DLD1 (cell line): ENCODE measurements around the gene NKX3-2.

Source experiments
- in situ Hi-C: cut with HindIII; loops from 2 replicates; pipeline ENCODE4 v1.10.0; 2017; ENCODE audit warnings: low sequenced_read_pairs

The NKX3-2 gene

DNA sequence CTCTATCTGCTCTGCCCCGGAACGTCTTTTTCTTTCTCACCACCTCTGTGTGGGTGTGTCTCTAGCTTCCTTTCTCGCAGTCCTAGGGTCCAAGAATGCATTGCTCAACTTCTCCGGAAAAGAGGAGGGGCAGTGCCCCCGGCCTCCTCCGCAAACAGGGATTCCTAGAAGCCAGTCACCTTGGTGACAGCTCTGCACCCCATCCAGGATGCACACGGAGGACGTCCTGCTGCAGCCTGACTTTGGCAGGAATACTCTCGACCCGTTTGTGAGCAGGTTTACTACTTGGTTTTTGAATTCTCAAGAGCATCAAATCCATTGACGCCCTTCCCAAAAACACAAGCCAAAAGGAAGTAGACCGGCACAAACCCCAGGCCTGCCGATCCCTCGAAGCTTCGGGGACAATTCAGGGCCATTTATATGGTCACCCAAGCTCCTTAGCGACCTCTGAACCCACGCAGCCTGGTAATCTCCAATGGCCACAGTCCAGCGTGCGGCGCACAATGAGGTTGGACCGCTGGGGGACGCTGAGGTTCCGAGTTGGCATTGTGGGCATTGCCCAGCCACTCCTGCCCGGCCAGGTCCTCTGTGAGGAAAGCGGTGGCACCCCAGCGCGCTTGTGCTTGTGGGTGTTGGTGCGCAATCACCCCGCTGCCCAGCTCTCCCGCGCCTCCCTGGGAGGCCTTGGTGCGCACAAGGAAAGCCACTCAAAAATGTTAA, 9.8 kb downstream of the NKX3-2 start:
- in situ Hi-C loops: no loop called here

DNA sequence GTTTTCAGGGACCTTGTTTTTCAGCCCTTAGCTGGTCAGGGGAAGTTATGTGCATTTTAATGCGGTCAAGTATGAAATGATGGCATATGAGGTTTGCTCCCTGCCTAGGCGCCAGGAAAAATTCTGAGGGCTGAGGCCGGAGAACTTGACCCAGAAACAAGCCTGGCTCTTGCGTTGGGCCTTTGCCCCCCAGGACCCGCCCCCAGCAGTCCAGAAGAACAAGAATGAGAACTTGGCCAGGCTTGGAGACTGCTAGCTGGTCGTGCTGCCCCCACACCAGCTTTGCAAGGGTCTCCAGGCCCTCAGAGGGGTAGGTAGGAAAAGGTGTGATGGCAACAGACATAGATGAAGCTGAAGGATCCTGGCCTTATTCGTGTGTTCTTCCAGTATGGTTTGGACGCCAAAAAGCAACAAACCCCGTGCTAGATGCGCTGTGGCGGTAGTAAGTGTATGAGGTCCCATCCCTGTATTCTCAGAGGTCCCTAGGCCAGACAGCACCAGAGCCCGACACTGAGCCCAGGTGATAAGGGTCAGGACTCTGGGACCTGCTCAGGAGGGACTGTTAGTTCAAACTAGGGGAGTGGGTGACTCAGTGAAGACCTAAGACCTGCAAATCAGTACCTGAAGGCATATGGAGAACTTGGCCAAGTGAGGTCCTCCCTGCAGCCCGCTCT, 10.5 kb downstream of the NKX3-2 start:
- in situ Hi-C loops: no loop called here

DNA sequence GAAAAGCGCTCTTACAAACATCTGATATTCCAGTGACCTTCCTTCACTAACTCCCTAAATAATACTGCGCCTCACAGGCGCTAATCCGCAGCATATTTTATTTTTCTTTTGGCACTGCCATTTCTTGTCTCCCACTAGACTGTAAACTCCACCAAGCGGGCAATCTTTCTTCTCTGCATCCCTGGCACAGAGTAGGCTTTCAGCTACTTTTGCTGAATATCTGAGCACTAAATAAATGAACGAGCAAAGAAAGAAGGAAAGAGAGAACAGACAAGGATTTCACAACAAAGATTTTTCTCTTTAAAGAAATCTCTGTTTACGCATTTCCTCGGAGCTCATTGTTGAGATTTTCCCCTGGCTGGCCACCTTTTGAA, 12.7 kb downstream of the NKX3-2 start:
- in situ Hi-C loops: no loop called here

DNA sequence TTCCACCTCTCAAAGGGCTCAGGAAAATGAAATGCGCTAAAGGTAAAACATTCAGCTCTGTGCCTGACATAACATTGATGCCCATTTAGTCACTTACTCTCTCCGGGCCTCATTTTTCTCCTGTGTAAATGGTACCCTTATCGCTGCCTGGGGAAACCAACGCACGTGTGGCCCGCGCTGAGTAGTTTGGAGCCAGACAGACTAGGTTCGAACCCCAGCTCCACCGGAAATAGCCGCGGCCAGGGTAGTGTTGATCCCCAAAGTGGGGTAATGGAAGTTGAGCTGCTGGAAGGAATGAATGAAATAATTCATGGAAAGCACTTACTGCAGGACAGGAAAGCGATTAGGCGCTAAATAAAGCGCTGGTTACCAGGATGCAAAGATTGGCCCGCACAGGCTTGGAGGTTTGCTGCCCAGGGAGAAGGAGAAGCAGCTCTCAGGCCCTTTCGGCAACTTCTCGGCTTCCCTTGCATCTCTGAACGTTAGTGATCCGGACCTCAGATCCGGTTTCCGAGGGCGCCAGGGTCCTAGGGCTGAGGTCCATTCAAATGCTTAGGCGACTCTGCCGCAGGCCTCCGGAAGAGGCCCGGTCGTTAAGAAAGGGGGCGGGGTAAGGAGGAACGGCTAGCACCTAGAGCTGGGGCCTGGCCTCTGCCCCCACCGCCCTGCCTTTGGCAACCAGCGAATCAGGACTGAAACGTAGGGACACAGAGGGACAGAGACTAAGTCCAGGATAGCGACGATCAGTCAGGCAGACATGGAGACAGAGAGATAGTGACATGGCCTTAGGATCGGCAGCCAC, 13.3 kb downstream of the NKX3-2 start:
- in situ Hi-C loops: no loop called here

DNA sequence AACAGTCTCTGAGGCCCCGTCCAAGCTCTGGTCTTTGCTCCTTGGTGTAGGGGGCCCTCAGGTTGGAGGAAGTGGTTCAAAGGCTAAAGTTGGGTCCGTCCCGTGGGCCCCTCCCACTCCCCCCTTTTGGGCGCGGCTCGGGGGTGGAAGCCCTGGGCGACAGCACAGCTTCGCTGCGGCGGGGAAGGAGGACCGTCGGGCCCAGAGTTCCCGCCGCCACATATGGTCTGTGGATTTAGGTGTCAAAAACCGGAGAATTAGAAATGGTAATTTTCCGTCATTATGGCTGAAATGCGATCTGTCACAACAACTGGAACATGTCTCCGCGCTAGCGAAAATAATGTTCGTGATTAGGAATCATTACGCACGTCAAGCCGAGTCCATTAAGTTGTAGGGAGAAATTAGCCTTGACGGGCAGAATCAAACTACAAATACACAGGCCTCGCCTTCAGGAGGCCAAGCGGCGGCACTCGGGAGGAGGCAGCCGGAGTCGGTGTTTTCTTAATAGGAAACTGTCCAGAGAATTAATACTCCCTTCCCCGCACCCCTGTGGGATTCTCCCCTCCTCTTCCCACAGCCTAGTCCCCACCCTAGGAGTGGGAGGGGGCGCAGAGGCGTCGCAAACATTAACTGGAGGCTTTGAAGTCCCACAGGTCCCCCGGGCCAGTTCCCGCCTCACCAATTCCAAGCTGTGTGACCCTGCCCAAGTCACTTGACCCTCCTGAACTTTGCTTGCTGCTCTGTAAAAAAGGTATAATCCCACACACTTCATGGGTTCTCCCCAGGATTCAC, 15.0 kb downstream of the NKX3-2 start:
- in situ Hi-C loops: no loop called here

DNA sequence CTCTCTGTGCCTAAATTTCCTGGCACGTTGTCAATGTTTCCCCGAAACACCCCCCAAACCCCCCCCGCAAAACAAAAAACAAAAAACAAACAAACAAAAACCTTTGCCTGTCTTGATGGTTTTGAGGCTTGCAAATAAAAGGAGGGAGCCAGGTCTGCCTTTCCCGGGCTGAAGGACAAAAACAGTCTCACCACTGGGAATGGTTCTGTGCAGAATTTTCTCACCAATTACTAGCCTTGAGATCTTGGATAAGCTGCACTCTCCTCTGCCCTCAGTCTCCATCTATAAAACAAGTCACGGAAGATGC, 15.5 kb downstream of the NKX3-2 start:
- in situ Hi-C loops: no loop called here

DNA sequence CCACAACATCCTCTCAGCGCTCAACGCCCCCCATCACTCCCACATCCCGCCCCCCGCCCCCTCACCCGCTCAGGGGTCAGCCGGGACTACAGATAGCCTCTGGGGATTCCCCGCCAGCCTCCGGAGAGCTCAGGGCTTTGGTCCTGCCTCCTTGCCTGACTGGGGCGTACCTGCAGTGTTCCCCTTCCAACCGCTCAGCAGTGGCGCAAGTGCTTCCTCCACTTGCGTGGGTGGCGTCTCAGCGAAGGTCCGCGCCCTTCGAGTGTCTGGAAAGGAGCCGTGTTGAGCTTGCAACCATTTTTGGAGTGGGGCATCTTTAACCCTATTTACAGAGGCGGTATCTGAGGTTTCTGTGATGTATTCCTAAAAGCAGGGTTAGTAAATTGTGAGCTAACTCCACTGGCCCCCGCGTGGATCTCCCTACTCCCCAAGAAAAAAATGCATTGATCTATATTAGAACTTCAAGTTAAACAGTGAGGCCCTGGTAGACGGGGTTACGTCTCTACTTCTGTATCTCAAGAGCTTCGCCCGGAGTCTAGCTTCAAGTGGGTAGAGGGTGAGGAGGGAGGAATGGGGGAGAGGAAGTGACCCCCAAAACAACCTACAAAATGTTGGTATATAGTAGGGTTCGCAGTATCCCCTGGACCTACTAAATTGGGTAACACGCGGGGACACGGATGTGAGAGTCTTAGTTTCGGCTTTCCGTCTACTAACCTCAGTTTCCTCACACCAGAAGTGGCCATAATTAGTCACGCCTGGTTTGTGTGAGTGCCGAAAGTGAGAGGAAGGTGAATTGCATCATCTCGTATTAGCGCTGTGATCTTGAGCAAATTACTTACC, 16.1 kb downstream of the NKX3-2 start:
- in situ Hi-C loops: no loop called here

DNA sequence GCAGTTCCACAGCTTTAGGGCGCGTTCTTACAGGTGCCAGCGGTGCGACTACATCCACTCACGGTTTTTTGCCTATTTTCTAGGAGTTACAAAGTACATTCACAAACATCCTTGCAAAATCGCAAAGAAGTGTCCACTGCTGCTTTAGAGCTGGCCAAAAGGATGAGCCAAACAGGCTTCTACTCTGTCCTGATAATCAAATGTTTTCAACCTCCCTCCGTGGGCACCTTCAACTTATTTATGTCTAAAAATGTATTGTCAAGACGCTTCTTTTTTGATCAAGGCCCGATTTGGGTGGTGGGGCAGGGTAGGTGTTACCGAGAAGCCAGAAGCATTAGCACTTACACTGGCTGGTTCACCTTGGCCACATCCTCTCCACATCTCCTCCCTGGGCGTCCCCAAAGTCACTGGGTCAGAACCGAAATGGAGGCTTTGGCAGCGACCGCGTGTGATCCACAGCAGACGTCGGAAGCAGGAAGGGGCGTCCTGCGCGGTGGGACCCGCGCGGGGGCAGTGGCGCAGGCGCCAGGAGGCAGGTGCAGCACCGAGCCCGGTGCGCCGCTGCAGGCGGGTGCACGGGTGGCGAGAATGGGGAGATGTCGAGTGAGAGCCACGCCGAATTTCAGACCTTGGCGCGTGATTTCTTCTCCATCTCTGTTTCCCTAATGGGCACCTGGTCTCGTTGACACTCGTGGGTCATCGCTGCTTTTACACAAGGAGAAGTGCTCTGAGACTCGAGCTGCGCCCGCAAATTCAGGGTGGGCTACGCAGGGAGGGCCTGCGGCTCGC, 16.9 kb downstream of the NKX3-2 start:
- in situ Hi-C loops: no loop called here

DNA sequence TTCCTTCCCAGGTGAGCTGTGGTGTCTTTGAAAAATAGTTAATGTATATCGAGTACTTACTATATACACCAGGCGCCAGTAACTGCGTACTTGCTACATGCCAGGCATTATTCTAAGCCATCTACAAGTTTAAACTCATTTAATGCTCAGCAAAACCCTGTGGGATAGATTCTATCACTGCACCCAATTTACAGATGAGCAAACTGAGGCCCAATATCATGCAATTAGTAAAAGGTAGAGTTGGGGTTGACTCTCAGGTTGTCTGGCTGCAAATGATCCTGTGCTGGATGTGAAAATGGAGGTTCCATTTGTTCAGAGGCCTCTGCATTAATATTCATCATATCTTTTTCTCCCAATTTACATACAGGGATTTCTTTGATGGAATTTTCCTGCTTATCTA, 17.6 kb downstream of the NKX3-2 start:
- in situ Hi-C loops: no loop called here

DNA sequence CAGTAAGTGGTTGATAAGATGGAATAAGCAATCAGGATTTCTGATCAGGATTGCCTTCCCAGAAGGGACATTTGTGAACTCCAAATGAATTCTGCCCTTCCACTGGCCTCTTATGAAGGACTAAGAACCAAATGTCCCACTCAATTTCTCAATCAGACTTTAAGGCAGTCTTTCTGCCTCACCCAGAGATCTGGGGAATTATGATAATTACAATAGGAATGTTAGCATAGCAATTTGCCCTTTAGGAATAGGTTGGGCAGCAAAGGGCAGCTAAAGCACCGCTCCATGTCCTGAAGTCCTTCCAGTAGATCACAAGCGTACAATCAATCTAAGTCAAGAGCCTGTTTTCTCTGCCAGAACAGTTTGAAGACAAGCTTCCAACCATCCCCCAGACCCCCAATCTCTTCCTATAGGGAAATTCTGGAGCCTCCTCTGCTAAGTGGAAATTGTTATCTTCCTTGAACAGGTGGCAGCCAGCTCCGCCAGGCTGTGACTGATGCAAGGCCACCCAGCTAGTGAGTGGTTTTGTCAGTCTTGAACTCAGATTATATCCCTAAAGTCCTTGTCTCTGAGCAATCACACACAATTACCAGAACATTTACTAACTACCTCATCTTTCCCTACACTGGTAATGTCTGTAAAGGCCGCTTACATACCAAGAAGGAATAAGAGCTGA, 18.6 kb downstream of the NKX3-2 start:
- in situ Hi-C loops: no loop called here

DNA sequence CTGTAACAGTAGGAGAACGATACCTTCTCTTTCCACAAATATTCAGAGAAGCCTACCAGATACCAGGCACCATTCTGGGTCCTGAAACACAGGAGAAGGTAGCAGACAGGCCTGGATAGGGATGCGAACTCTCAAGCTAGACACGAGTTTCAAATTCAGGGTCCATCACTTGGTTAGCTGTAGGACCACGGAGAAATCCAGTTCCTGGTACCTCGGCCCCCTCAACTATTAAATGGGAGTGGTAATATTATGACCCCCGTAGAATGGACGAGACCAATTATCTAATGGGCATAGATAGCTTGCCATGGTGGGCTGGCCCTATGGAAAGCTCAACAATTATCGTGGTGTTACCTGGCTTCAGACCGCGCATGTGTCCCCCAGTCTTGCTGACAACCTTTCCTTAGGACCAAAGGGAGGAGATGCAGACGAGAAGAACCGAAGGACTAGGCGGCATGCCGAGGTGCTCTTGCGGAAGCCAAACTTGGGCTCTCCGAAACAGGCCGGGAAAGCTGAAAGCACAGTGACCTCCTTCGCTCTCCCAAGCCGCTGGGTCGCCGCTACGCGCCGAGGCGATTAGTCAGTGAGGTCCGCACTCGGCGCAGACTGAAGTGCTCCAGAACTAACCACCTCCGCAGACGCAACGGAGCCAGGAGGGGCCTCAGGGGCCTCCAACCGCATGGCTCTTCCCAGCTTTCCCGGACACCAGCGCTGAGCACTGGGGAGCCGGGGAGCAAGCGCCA, 19.6 kb downstream of the NKX3-2 start:
- in situ Hi-C loops: no loop called here

DNA sequence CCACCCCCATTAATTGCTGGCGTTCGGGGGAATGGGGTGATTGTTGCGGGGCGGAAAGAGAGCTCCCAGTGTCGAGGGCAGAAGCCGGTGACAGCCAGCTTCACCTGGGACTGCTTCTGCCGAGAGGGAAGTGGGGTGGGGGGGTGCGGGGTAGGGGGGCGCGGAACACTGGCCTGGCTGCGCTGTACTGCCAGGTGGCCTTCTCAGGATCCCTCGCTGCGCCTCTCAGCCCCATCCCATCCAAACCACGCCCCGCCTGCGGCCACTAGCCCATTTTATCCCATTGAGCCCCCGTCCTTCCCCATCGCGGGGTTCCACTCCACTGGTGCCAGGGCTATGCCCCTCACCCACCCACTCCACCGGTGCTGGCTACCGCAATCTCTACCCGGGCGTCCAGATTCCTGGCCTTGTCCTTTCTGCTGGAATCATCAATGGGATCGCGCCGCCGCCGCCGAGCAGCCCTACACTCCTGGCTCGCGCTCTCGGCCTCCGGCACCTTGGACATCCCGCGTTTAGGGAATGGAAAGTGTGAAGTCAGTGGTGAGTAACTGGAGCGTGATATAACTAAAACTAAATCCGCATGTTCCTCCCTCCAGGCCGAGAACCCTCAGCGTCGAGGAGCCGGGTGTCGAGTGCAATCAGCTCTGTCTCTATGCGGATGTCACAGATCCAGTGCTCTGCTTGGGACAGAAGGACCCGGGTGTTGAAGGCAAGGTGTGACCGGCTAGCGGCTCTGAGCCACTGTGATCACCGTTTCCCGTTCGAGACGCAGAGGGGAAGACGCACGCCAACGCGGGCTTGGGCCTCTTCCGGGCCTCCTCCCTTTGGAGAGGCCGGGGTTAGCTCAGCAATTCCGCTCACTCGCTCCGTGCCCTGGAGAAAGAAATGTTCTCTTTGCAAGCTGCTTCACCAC, 20.5 kb downstream of the NKX3-2 start:
- in situ Hi-C loops: no loop called here

DNA sequence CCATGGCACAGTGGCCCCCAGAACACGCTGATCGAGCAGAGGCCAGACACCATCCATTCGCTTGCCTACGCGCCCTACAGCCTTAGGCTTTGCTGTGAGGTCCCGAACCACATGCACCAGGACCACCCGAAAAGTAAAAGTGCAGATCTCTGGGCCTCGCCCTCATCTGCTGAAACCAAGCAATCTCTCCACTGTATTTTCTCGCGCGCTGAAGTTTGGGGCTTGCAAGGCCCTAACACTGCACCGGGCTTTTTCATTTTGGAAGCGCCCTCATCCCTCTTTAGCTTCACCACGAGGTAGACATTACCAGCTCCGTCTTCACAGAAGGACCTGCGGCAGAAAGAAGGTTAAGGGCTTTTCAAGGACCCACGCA, 21.2 kb downstream of the NKX3-2 start:
- in situ Hi-C loops: no loop called here

DNA sequence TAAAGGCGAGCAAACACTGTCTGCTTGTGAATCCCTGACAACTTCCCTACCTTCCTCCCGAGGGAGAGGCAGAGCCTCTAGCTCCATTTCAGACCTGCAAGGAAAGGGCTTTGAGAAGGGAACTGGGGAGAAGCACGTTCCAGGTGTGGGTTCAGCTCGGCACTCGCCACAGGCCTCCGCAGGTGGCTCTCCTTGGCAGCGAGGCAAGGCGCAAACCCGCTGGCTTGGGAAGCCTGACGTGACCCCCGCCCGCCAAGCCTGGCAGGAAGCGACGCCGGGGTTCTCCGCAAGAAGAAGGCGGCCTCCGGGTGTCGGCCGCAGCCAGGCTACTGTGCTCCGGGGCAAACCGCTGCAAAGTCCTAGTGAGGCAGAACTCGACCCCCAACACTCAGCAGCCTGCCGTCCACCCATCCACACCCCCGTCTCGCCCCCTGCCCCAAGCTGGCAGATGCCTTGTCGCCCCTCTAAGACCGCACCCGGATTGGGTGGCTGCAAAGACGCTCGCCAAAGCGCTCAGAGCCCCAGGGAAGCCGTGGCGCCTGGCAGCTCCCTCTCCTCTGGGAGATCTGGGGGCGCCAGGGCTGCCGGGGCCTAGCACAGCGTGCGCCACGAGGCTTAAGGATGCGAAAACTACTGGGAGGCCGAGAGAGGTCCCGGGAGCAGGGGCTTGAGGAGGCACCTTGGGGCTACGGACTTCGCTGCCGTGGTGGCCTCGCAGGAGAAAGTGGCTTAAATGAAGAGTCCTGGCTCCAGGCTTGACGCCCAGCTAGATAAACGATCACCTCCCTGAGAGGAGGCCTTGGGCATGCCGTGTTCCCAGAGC, 21.8 kb downstream of the NKX3-2 start:
- in situ Hi-C loops: no loop called here

DNA sequence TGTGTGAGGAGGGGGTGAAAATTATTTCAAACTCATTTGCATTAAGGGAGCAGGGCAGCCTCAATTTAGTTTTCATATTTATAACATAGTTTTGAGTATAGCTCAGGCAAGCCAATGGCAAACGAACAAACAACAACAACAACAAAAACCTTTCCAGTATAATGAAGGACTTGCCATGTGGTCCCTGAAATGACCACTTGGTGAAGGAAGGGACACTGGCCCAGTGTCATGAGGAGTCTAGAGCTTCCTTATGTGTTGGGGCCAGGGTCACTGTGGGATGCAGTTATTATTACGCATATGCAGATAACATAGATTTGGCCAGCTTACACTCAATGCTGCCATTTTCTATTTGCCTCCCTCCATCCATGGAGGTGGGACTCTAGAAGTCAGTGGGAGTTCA, 23.3 kb downstream of the NKX3-2 start:
- in situ Hi-C loops: no loop called here

DNA sequence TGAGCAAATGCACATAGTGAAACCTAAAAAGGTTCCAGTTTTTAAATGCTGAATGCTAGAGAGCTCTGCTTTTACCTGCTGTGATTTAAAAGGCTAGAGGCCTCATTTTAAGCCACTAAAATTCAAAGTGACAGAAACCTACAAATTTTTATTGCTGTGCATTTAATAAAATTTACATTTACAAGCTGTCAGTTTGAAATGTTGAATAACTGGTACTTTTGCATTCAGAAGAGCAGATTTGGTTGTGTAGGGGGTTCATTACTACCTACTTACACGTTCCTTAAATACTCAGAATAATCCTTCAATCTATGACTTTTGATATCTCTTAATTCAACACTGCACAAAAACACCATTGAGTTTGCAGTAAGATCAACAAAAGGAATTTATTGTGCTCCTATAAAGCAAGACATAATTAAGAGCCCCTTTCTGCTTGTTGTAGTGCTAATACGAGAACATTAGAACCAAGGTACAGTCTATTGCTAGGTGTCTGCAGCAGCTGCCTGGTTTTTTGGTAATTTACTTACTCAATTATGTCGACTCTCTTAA, 27.9 kb downstream of the NKX3-2 start:
- in situ Hi-C loops: no loop called here
